DND-41 (cell line): Measurements from ENCODE around the gene SPTLC2.

Experiments used
- EZH2 ChIP-seq: IDR thresholded peaks from 3 replicates; pipeline ENCODE4 v1.6.1; 2012; ENCODE audit warnings: borderline replicate concordance, low read depth, mild to moderate bottlenecking, moderate library complexity, low read length, inconsistent platforms; ENCODE audit not compliant: severe bottlenecking
- TF ChIP-seq, protein P1 (sequence below): IDR thresholded peaks from 2 replicates; pipeline ENCODE4 v1.5.1; 2012; ENCODE audit warnings: borderline replicate concordance, low read length, moderate library complexity, mild to moderate bottlenecking; ENCODE audit not compliant: poor library complexity, severe bottlenecking; ENCODE audit errors: extremely low read depth

DNA sequence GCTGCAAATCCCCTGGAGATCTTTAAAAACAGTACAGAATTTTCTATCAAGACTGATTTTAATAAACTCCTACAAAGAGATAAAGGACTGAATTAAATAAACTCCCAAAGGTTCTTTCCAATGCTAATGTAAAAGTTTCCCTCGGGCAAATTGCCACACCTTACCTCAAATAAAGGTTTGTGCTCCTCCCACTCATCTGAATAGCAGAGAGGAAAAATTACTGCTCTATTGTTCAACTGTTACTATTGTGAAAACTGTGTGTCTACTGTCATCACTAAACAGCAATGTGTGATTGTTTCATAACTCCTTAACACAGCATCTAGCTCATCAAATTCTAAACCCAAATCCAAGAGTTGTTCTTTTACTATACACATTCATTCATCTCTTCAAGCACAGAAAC lies 3.2 kb downstream of the SPTLC2 start:
- TF ChIP-seq, protein P1, sequence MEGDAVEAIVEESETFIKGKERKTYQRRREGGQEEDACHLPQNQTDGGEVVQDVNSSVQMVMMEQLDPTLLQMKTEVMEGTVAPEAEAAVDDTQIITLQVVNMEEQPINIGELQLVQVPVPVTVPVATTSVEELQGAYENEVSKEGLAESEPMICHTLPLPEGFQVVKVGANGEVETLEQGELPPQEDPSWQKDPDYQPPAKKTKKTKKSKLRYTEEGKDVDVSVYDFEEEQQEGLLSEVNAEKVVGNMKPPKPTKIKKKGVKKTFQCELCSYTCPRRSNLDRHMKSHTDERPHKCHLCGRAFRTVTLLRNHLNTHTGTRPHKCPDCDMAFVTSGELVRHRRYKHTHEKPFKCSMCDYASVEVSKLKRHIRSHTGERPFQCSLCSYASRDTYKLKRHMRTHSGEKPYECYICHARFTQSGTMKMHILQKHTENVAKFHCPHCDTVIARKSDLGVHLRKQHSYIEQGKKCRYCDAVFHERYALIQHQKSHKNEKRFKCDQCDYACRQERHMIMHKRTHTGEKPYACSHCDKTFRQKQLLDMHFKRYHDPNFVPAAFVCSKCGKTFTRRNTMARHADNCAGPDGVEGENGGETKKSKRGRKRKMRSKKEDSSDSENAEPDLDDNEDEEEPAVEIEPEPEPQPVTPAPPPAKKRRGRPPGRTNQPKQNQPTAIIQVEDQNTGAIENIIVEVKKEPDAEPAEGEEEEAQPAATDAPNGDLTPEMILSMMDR = no peak
- no peak for TF ChIP-seq EZH2
